Thymus (tissue), 11 donors: Measurements from ENCODE around the gene IFT80. TPM values are rescaled to one million over a fixed set of nuclear protein-coding genes. Genes with fewer than 3 reads are reported as not detected.

Experiments
- DNase-seq, 9 donors: peaks; one replicate each; pipeline ENCODE4 v3.0.0-alpha.2; 2013; ENCODE audit warnings: low spot score in 9 of 9, low read depth in 6 of 9, missing footprints in 1 of 9
- H3K27ac ChIP-seq, 2 donors: one replicate each; pipeline ENCODE4 v1.5.1; 2013; ENCODE audit warnings: control low read depth in 1 of 2, low read depth in 1 of 2, low read length in 1 of 2, mild to moderate bottlenecking in 1 of 2, moderate library complexity in 1 of 2
- H3K27me3 ChIP-seq, 2 donors: one replicate each; pipeline ENCODE4 v1.5.1; 2013; ENCODE audit warnings: low read length in 1 of 2; ENCODE audit not compliant: control insufficient read depth in 2 of 2, insufficient read depth in 1 of 2
- H3K36me3 ChIP-seq, 2 donors: one replicate each; pipeline ENCODE4 v1.5.1; 2013; ENCODE audit warnings: low read length in 1 of 2, mild to moderate bottlenecking in 1 of 2, moderate library complexity in 1 of 2; ENCODE audit not compliant: control insufficient read depth in 2 of 2, insufficient read depth in 2 of 2
- H3K4me1 ChIP-seq, 2 donors: one replicate each; pipeline ENCODE4 v1.5.1; 2013; ENCODE audit warnings: low read length in 2 of 2; ENCODE audit not compliant: control insufficient read depth in 2 of 2, insufficient read depth in 2 of 2
- H3K4me3 ChIP-seq, 2 donors: one replicate each; pipeline ENCODE4 v1.5.1; 2013; ENCODE audit warnings: low read length in 2 of 2, control low read depth in 1 of 2, mild to moderate bottlenecking in 1 of 2
- H3K9me3 ChIP-seq, 2 donors: one replicate each; pipeline ENCODE4 v1.5.1; 2013; ENCODE audit warnings: low read length in 1 of 2, mild to moderate bottlenecking in 1 of 2; ENCODE audit not compliant: control insufficient read depth in 2 of 2, insufficient read depth in 1 of 2
- WGBS: extraction: QIAGEN DNeasy Blood & Tissue Kit; methylation state at CpG from one replicate; pipeline ENCODE4 v1.1.7; 2013; 5-methylcytosine and 5-hydroxymethylcytosine counted together
- polyA plus RNA-seq: library from polyadenylated mRNA; stranded (reverse); fragments of 200-250 nt; gene quantifications from one replicate; pipeline ENCODE4 v1.2.3, GENCODE V29; 2013
- total RNA-seq: library from RNA; stranded (reverse); fragments of 120-200 nt; gene quantifications from one replicate; pipeline ENCODE4 v1.2.4, GENCODE V29; 2013
- donor health status: healthy.

The IFT80 gene
- total and polyA plus RNA-seq, 2 donors, result 36.7 to 58.0 TPM

GRCh38 chr3:160393346-160394008 lies 5.5 kb downstream of the IFT80 start:
- Histone ChIP-seq H3K9me3 (no peaks in the 10 kb centered on the region), H3K4me1 (peaks cover 5 to 12% of the 10 kb centered on the region in 2 donors), H3K4me3 (no peak overlapping the region), H3K27ac (no peak overlapping the region), H3K36me3 (peaks cover 0 to 4% of the 10 kb centered on the region in 2 donors), H3K27me3 (no peaks in the 10 kb centered on the region)
- DNase-seq, result no peak
- WGBS, result 98% methylated on average over 2 of the region's 2 CpGs

GRCh38 chr3:160392798-160393197 lies 6.2 kb downstream of the IFT80 start:
- H3K4me3 ChIP-seq, result no peak overlapping the region
- no peak for DNase-seq
- H3K27me3 ChIP-seq, result no peaks in the 10 kb centered on the region
- peaks cover 0 to 9% of the 10 kb centered on the region in 2 donors for H3K4me1 ChIP-seq
- H3K9me3 ChIP-seq, result no peaks in the 10 kb centered on the region
- no peak overlapping the region for H3K27ac ChIP-seq
- H3K36me3 ChIP-seq, result peaks cover 0 to 4% of the 10 kb centered on the region in 2 donors

GRCh38 chr3:160390565-160391138 lies 8.4 kb downstream of the IFT80 start:
- H3K9me3 ChIP-seq, result no peaks in the 10 kb centered on the region
- WGBS, result 95% methylated on average over 3 of the region's 3 CpGs

GRCh38 chr3:160384639-160385318 lies 14.2 kb downstream of the IFT80 start:
- H3K4me1 ChIP-seq, result peaks cover 0 to 2% of the 10 kb centered on the region in 2 donors
- H3K9me3 ChIP-seq, result no peaks in the 10 kb centered on the region
- H3K36me3 ChIP-seq, result peaks cover 5 to 12% of the 10 kb centered on the region in 2 donors
- 98% methylated on average over 5 of the region's 5 CpGs for WGBS
- H3K4me3 ChIP-seq, result no peak overlapping the region
- H3K27me3 ChIP-seq, result no peaks in the 10 kb centered on the region
- no peak overlapping the region for H3K27ac ChIP-seq
- no peak for DNase-seq

More at GRCh38 chr3:160390565-160391138, 8.4 kb downstream of the IFT80 start:
- Histone ChIP-seq H3K27ac (no peak overlapping the region), H3K4me3 (no peak overlapping the region), H3K4me1 (peaks cover 0 to 6% of the 10 kb centered on the region in 2 donors), H3K36me3 (peaks cover 0 to 4% of the 10 kb centered on the region in 2 donors), H3K27me3 (no peaks in the 10 kb centered on the region)
- no peak for DNase-seq

- no peak overlapping the region for H3K27ac ChIP-seq
- H3K36me3 ChIP-seq, result peaks cover 7 to 15% of the 10 kb centered on the region in 2 donors
- H3K4me3 ChIP-seq, result no peak overlapping the region
- H3K9me3 ChIP-seq, result no peaks in the 10 kb centered on the region
- H3K4me1 ChIP-seq, result peaks cover 0 to 2% of the 10 kb centered on the region in 2 donors
- 96% methylated on average over 1 of the region's 1 CpG for WGBS
- no peaks in the 10 kb centered on the region for H3K27me3 ChIP-seq
- no peak for DNase-seq
These were observed 17.6 kb downstream of the IFT80 start for GRCh38 chr3:160381470-160381869.

- WGBS, result 97% methylated on average over 4 of the region's 4 CpGs
- no peak for DNase-seq
- Histone ChIP-seq H3K27ac (no peak overlapping the region), H3K27me3 (no peaks in the 10 kb centered on the region), H3K4me1 (no peaks in the 10 kb centered on the region), H3K36me3 (peaks cover 7 to 20% of the 10 kb centered on the region in 2 donors), H3K4me3 (no peak overlapping the region), H3K9me3 (no peaks in the 10 kb centered on the region)
These were observed 19.3 kb downstream of the IFT80 start for GRCh38 chr3:160379628-160380214.

GRCh38 chr3:160378331-160379109 lies 20.5 kb downstream of the IFT80 start:
- Histone ChIP-seq H3K9me3 (no peaks in the 10 kb centered on the region), H3K36me3 (peaks cover 13 to 28% of the 10 kb centered on the region in 2 donors), H3K4me3 (no peak overlapping the region), H3K27ac (no peak overlapping the region), H3K27me3 (no peaks in the 10 kb centered on the region), H3K4me1 (no peaks in the 10 kb centered on the region)
- DNase-seq, result no peak
- WGBS, result 99% methylated on average over 1 of the region's 1 CpG

- peaks cover 17 to 36% of the 10 kb centered on the region in 2 donors for H3K36me3 ChIP-seq
- no peak for DNase-seq
These were observed 22.3 kb downstream of the IFT80 start for GRCh38 chr3:160376681-160377080.

More at GRCh38 chr3:160376681-160377080, 22.3 kb downstream of the IFT80 start:
- Histone ChIP-seq H3K27ac (no peak overlapping the region), H3K4me3 (no peak overlapping the region), H3K9me3 (no peaks in the 10 kb centered on the region), H3K27me3 (no peaks in the 10 kb centered on the region), H3K4me1 (no peaks in the 10 kb centered on the region)
- 98% methylated on average over 2 of the region's 2 CpGs for WGBS
